AG20443 (cell line): Measurements from ENCODE around the gene SLC7A8.

Experiments
- DNase-seq: peaks from one replicate; pipeline ENCODE4 v3.0.0; 2012; ENCODE audit warnings: low spot score, mixed read lengths

Gene SLC7A8

DNA sequence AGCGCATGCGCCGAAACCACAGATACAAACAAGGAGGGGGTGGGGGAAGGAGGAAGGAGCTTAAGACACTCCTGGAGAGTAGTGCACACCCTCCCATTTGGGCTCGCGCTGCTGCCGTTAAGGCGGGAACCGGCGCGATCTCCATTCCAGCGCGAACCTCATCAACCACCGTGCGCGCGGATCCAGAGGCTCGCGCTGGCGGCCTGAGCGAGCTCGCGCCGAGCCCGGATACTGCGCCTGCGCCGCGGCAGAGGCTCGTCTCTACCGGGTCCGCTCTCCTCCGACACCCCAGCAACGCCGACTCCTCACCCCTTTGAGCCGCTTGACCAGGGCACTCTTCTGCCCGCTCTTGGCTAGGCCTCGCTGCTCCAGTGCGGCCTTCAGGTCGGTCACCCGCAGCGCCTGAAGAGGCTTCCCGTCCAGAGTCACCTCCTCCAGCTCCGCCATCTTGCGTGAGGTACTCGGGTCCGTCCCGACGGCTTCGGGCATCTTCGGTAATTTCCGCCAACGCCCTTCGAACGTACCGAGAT lies 88.7 kb downstream of the SLC7A8 start, which contains the start of gene ACIN1:
Gene ACIN1 (minus strand): TSS at position 471 of the 530 bp plus-strand sequence. CDS start 24 bp downstream, at position 447.
- peak; percentile 86 for DNase-seq

DNA sequence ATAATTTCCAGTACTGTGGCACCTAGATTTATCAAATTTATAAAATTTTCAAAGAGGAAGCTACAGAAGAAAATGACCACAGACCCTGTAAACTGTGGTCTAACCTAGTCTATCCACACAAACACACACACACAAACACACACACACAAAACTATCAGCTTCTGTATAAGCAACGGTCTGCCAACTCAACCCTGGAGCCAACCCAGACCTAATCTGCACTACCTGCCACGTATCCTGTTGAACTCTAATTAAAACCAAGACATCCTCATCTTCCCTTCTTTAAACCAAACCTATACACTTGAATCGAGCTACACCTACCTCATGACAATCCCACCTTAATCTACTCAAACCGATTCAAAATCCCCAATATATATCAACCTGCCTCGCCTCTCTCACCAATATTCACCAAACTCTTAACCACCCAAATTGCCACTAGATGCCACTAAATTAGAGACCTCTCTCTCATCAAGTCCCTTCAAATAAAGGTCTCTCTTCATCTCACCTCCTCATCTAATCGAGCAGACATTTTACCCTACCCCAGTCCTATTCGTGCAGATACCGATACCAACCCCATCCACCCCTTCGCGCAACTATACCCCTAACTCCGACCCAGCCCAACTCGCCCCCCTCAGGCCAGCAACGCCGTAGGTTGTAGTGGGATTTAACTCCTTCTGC lies 89.3 kb downstream of the SLC7A8 start:
- no peak for DNase-seq

DNA sequence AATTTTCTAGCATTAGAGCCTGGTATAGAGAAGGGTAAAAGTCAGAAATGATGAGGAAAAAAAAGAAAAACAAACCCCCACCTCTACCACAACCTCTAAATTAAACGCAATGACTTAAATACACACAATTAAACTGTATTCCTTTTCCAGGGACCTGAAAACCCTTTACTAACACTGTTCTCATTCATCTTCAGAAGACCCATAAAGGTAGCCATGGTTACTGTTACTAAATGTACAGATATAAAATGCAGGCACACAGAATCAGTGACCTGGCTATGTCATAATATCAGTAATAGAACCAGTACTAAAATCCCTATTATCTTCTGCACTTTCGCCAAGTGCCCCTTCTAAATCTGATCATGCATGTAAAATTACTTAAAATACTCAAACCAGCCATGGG lies 89.9 kb downstream of the SLC7A8 start:
- no peak for DNase-seq

DNA sequence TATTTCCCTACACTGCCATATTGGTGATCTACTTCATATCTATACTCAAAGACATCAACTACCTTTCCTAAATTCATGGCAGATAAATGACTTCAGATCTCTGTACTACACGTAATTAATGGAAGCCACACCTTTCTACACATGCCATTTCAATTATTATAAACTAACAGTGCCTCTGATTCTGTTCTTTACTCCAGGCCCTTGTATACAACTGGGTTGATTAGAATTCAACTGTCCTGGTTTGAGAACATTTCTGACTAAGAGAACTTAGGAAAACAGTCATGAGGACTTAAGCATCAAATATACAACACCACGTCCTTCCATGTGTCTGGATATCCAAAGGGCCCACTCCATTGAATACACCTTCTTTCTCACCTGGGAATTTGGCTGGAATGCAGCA lies 90.4 kb downstream of the SLC7A8 start:
- DNase-seq = no peak

DNA sequence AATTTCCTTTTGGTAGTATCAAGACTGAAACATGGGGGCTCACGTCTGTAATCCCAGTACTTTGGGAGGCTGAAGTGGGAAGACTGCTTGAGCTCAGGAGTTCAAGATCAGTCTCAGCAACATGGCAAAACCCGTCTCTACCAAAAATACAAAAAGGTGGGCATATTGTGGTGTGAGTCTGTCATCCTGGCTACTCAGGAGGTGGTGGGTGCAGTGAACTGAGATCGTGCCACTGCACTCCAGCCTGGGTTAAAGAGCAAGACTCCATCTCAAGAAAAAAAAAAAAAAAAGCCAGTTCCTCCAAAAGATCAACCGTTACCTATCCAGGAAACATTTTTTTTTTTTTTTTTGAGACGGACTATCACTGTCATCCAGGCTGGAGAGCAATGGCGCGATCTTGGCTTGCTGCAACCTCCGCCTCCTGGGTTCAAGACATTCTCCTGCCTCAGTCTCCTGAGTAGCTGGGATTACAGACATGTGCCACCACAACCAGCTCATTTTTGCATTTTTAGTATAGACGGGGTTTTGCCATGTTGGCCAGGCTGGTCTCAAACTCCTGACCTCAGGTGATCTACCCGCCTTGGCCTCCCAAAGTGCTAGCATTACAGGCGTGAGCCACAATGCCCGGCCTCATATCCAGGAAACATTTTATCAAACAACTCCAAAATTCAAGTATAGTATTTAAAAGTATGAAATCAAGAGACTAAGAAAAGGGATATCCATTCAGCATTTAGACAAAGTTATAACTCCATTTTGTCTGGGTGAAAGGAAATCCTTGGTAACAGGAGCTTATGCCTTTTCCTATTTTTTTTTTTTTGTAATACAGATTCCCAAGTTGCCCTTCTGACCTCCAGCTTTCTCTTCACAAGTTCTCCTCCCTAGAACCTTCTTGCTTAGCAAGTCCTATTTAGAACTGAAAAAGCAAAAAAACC lies 91.9 kb downstream of the SLC7A8 start:
- no peak for DNase-seq

DNA sequence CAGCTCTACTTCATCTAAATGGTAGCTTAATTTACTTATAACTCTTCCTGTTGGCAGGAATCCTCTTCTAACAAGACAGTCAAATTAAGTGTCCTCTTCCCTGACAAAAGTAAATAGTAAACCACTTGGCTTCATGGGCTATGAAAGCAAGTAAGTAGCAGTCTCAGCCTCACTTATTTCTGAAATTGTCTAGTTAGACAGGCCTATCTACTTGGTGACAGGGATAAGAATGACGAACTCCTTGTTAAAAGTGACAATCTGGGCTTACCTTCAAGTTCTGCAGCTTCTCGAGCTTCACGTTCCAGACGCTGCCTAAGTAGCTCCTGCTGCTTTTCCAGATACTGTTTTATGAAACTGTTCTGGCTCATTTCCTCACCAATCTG lies 93.2 kb downstream of the SLC7A8 start:
- DNase-seq = no peak

DNA sequence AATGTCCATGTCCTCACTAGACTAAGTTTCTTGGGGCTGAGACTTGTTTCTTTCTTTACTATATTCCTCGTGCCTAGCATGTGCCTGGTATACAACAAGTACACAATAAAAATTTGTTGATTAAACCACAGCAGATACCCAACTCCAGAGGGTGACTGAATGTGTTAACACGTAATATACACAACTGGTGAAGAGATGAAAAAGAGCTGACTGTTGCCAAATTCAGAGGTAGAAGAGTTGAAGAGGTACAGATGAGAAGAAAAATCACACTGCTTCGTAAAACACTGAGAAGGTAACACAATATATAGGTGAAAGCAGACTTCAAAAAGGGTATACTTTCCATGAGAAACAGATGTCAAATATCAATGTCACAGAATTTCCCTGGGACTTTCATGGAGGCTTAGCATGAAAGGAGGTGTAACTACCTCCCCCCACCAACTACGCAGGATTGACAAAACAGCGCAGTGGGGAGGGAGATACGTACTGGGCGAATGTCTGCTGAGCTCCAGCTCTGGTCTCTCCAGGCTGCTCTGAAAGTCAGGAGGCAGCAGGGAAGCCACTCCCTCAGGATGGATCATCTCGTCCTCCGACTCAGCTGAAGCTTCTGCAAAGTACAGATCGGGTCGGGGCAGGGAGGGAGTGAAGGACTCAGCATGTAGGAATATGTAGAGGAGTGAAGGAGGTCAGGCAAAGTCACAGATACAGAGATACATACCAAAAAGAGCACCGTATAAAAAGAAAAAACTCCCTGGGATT lies 93.8 kb downstream of the SLC7A8 start:
- no peak for DNase-seq

DNA sequence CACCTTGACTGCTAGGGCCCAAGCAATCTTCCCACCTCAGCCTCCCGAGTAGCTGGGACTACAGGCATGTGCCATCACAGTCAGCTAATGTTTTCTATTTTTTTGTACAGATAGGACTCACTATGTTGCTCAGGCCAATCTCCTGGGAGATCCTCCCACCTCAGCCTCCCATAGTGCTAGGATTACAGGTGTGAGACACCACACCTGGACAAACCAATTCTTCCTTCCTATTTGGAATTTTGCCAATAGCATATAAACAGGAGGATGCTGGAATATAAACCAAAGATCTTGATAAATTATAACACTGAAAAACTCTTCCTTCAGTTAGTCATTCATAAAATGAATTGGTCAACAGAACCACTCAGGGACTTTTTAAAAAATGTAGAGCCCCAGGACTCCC lies 96.9 kb downstream of the SLC7A8 start:
- no peak for DNase-seq

DNA sequence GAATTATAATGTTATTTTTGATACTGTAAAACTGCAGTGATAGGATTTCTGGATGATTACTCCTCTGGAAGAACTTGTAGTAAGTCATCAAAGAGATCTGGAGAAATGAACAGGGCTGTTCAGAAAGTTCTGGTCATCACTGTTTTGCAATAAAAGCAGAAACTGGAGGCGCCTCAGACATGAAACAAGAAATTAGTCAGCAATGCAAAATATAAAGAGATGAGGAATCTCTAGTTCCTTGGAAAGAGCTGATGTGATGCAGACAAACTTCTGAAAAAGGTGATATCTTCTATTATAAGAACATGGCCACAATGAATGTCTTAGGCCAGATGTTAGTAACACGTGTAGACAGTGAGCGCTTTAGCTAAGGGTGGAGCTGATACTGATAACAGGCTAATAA lies 98.0 kb downstream of the SLC7A8 start:
- peak; percentile 21 for DNase-seq

DNA sequence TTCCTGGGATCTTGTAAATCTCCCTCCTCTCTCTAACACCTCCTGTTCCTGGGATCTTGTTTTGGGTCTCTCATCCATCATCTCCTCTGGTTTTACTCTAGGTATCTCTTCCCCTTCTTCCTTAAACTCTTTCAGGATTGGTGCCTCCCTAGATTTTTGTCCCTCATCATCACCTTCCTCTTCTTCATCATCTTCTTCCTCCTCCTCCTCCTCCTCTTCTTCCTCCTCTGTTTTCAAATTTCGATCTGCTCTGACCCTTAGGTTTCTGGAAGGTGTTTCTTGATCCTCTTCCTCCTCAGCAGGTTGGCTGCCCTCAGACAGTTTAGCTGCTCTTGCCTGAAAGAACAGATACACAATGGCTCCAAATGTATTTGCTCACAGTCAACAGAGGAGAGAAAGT lies 103.0 kb downstream of the SLC7A8 start:
- DNase-seq = no peak

DNA sequence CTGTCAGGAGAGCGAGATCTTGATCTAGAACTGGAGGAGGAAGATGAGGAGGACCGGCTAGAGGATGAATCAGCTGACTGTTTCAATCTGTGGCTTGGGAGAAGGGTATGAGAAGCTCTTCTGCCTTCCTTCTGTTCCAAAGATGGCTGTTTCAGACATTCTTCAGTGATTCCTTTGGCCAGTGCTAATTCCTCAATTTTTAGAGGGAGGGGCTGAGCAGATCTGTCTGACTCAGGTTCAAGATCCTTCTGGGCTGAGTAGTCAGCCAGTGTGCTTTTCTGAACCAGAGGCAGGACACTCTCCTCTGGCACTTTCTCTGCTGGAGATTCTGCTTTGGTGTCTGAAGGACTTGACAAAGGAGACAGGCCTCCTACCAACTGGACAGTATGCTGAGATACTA lies 103.7 kb downstream of the SLC7A8 start:
- DNase-seq = peak; percentile 58

DNA sequence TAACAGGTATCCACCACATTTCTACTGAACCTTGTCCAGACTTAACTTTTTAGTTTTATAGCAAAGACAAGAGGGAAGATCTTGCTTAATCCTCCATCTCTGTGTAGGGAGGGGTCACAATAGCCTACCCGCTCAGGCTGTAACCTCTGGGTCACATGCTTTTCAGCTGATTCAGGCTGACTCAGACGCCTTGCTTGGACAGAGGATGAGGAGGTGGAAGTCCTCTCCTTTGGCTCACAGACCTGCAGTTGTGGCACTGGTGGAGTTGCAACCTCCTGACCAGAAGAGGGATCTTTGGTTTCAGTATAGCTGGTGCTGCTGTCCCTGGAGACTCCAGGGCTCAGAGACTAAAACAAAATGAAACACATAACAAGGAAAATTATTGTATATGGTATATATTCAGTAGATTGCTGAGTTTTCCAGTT lies 104.8 kb downstream of the SLC7A8 start:
- DNase-seq = peak; percentile 89

DNA sequence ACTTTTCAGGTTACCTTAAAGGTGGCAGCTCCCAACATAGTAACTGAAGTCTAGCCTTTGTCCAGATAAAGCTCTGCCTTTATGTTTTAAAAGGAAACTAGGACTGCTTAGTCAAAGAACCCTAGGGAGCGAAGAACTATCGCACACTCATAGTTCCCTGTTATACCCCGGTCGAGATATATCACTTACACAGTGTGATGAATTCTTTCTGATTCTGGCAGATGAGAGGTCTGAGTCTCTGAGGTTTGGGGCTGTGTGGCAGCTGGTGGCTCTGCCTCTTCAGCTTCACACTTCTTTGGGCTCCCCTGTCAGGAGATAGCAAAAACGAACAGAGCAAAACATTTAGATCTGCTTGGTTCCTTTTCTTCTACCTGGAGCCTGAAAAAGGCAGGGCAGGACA lies 105.5 kb downstream of the SLC7A8 start:
- no peak for DNase-seq

DNA sequence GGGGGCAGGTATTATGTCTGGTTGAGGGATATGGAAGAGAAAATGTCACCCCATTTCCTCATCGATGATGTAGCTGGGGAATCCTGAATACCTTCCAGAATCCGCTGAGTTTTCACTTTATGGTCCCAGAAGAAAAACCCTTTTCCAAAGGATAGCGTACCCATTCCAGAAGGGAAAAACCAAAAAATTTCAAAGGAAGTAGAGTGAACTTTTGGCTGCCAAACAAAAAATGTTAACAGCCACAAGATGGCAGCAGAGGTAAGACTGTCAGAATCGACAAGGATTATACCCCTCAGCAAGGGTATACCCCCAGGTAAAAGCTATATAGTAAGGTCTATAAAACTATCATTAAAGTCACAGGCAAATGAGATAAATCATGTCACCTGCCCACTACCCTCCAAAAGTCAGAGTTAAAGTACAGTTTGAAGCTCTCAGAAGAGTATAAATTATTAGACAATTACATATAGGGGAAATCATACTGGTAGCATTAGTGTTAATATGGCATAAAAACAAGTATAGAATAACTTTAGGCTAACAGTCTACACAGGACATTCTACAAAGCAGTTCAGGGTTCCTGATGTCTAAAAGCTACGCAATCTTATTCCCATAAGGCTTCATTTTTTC lies 106.6 kb downstream of the SLC7A8 start:
- peak; percentile 23 for DNase-seq
